SH-SY5Y (cell line): Measurements from ENCODE around the gene SLC35F4.

ENCODE experiments used
- GATA2 ChIP-seq: IDR thresholded peaks from 2 replicates; pipeline ENCODE4 v1.6.1; 2011; ENCODE audit warnings: mild to moderate bottlenecking, low read depth, low read length
- GATA3 ChIP-seq: IDR thresholded peaks from 2 replicates; pipeline ENCODE4 v1.6.1; 2011; ENCODE audit warnings: low read depth, mild to moderate bottlenecking, low read length, moderate library complexity

DNA sequence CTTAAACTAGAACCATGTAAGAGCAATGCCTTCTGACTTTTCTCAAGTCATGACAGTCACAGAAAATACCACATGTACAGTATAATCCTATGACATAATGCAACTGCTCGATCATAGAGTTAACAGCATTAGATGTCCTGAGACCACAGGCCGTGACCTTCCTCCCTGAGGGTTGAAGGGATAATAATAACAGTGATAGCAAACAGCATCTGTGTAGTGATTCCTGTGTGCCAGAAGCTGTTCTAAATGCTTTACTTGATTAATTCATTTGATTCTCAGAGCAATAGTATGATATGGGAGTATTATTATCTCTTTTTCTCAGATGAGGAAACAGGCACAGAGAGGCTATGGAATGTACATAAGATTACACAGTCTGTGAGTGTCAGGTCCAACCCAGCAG, 53.2 kb downstream of the SLC35F4 start:
- TF ChIP-seq GATA2 (no peak), GATA3 (no peak)
